Gastrocnemius medialis (tissue), 4 donors: Measurements from ENCODE around the gene FAH.

Experiments
- POLR2A ChIP-seq, 2 donors: fragments of 450-650 bp; IDR thresholded peaks; one replicate each; pipeline ENCODE4 v1.6.1; 2017; ENCODE audit warnings: antibody characterized with exemption in 2 of 2, mild to moderate bottlenecking in 2 of 2, moderate library complexity in 2 of 2
- TF ChIP-seq, protein P1 (sequence below), 5 experiments: fragments of 450-650 bp in 3 of 5; fragments of 200-600 bp in 2 of 5; sonication (generic) in 2 of 5; IDR thresholded peaks in 4 of 5; conservative IDR thresholded peaks in 1 of 5; 1 replicate in 4 of 5; 2 replicates in 1 of 5; pipeline ENCODE4 v1.5.1; 2016 to 2019; ENCODE audit warnings: antibody characterized with exemption in 5 of 5, mild to moderate bottlenecking in 3 of 5, moderate library complexity in 3 of 5

DNA sequence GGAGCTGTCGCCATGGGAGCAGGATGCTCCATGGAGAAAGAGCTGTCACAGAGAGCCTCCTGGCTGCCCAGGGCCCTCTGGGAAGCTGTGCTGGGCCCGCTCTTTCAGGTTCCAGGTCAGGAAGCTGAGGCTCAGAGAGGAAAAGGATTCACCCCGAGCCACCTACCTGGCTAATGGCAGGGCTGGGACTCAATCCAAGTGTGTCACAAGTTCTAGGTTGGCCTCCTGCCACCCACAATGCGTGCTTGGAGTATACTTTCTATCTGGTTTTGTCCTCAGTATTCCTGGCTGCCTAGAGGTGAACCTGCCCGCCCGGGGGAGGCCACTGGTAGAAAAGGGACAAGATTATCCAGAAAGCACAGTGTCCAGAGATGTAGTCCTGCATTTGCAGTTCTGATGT lies 23.6 kb downstream of the FAH start:
- TF ChIP-seq, protein P1, sequence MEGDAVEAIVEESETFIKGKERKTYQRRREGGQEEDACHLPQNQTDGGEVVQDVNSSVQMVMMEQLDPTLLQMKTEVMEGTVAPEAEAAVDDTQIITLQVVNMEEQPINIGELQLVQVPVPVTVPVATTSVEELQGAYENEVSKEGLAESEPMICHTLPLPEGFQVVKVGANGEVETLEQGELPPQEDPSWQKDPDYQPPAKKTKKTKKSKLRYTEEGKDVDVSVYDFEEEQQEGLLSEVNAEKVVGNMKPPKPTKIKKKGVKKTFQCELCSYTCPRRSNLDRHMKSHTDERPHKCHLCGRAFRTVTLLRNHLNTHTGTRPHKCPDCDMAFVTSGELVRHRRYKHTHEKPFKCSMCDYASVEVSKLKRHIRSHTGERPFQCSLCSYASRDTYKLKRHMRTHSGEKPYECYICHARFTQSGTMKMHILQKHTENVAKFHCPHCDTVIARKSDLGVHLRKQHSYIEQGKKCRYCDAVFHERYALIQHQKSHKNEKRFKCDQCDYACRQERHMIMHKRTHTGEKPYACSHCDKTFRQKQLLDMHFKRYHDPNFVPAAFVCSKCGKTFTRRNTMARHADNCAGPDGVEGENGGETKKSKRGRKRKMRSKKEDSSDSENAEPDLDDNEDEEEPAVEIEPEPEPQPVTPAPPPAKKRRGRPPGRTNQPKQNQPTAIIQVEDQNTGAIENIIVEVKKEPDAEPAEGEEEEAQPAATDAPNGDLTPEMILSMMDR (IDR thresholded peaks at IDR 0.05 in 4 of 5, conservative IDR thresholded peaks at IDR 0.05 in 1 of 5) = no peak
- no peak for TF ChIP-seq POLR2A (IDR thresholded peaks at IDR 0.05)
